Naive thymus-derived CD4-positive, alpha-beta T cell (primary cell): ENCODE data around the gene NHP2. TPM values are rescaled to one million over a fixed set of nuclear protein-coding genes. Genes with fewer than 3 reads are reported as not detected.

Source experiments
- ATAC-seq: fragments of 150-1000 bp; cut with Tn5 transposase; 2 replicates; pipeline ENCODE4 v1.10.0; 2021; ENCODE audit warnings: mild to moderate bottlenecking, moderate library complexity
- CTCF ChIA-PET: fragments of 350-600 bp; sonication (Branson Sonifier 250); formaldehyde crosslinking; loops from one replicate; lab custom pipeline; 2021; ENCODE audit warnings: antibody characterized with exemption; lab: Charles Lee
- POLR2A ChIA-PET: fragments of 350-600 bp; sonication (Branson Sonifier 250); formaldehyde crosslinking; loops from one replicate; lab custom pipeline; 2021; ENCODE audit warnings: antibody characterized with exemption, inconsistent platforms; lab: Charles Lee
- DNase-seq, 9 donors: peaks; one replicate each; pipeline versions ENCODE4 v3.0.0 to v3.0.0-alpha.2; 2020 to 2022; ENCODE audit warnings: mixed read lengths in 1 of 9
- H3K27ac ChIP-seq: one replicate; pipeline ENCODE4 v1.7.0; 2013; ENCODE audit warnings: mild to moderate bottlenecking, low read depth, low read length, moderate library complexity
- H3K27me3 ChIP-seq, 2 donors: one replicate each; pipeline ENCODE4 v1.7.0; 2013; ENCODE audit warnings: low read length in 2 of 2, mild to moderate bottlenecking in 2 of 2, moderate library complexity in 2 of 2; ENCODE audit not compliant: control insufficient read depth in 2 of 2, insufficient read depth in 2 of 2
- H3K36me3 ChIP-seq, 3 experiments: 1 replicate in 2 of 3; 2 replicates in 1 of 3; pipeline ENCODE4 v1.7.0; 2013; ENCODE audit warnings: low read length in 3 of 3, mild to moderate bottlenecking in 3 of 3, moderate library complexity in 1 of 3; ENCODE audit not compliant: insufficient read depth in 3 of 3, control insufficient read depth in 2 of 3
- H3K4me1 ChIP-seq, 2 donors: one replicate each; pipeline ENCODE4 v1.7.0; 2013; ENCODE audit warnings: low read length in 2 of 2, mild to moderate bottlenecking in 2 of 2, moderate library complexity in 1 of 2; ENCODE audit not compliant: control insufficient read depth in 2 of 2, insufficient read depth in 2 of 2
- H3K4me3 ChIP-seq: 2 replicates; pipeline ENCODE4 v1.7.0; 2013; ENCODE audit warnings: mild to moderate bottlenecking, low read length
- H3K9me3 ChIP-seq, 3 experiments: 1 replicate in 2 of 3; 2 replicates in 1 of 3; pipeline ENCODE4 v1.7.0; 2013; ENCODE audit warnings: low read length in 3 of 3; ENCODE audit not compliant: control insufficient read depth in 2 of 3
- H3K27ac Mint-ChIP-seq, 9 donors: one replicate each; pipeline ENCODE4 v1.8.0; 2020 to 2022; ENCODE audit warnings: mixed read lengths in 9 of 9, mild to moderate bottlenecking in 8 of 9, moderate library complexity in 5 of 9, inconsistent platforms in 2 of 9
- H3K27me3 Mint-ChIP-seq, 5 donors: one replicate each; pipeline ENCODE4 v1.8.0; 2021 to 2022; ENCODE audit warnings: mixed read lengths in 5 of 5, mild to moderate bottlenecking in 1 of 5
- H3K36me3 Mint-ChIP-seq, 5 donors: one replicate each; pipeline ENCODE4 v1.8.0; 2020 to 2022; ENCODE audit warnings: mixed read lengths in 5 of 5, mild to moderate bottlenecking in 3 of 5, inconsistent platforms in 1 of 5
- H3K4me1 Mint-ChIP-seq, 7 donors: one replicate each; pipeline ENCODE4 v1.8.0; 2020 to 2022; ENCODE audit warnings: mixed read lengths in 7 of 7, mild to moderate bottlenecking in 3 of 7, inconsistent platforms in 1 of 7
- H3K4me3 Mint-ChIP-seq, 10 donors: one replicate each; pipeline ENCODE4 v1.8.0; 2020 to 2022; ENCODE audit warnings: mild to moderate bottlenecking in 10 of 10, mixed read lengths in 10 of 10, moderate library complexity in 6 of 10, inconsistent platforms in 2 of 10
- H3K9me3 Mint-ChIP-seq, 11 donors: one replicate each; pipeline ENCODE4 v1.8.0; 2020 to 2022; ENCODE audit warnings: mixed read lengths in 11 of 11, mild to moderate bottlenecking in 4 of 11, inconsistent platforms in 1 of 11, moderate library complexity in 1 of 11
- intact Hi-C, 2 donors: fragments of 100-400 bp; cut with micrococcal nuclease; formaldehyde crosslinking; loops; one replicate each; pipeline ENCODE4 v1.15.1; 2023
- polyA plus RNA-seq, 2 donors: library from polyadenylated mRNA; unstranded; fragments of 300-500 nt; fragmentation: Illumina TruSeq; gene quantifications; one replicate each; pipeline ENCODE4 v1.2.3, GENCODE V29; 2021
- total RNA-seq, 6 experiments: library from RNA in 5 of 6; stranded (reverse) in 5 of 6; gene quantifications; 1 replicate in 5 of 6; 2 replicates in 1 of 6; pipeline ENCODE4 v1.2.3 and lab custom pipeline; 2021 to 2026

NHP2 gene
- total and polyA plus RNA-seq, 7 experiments from 2014 or later = 50.5 to 231 (median 78.6) TPM

DNA sequence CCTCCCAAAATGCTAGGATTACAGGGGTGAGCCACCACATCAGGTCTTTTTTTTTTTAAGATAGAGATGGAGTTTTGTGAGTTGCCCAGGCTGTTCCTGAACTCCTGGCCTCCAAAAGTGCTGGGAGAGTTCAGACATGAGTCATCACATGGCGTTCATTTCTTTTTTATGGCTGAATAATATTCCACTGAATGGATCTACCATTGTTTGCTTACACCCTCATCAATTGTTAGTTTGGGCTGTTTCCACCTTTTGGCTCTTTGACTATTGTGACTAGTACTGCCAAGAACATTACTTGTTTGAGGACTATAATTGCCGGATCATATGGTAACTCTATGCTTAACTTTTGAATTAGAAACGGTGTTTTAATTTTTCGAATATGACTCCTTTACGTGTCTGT is 41.1 kb downstream of the NHP2 start:
- CTCF ChIA-PET = interaction anchor here (1.2 kb wide), 1 partner anchor 9 kb away, joined by 3 read pairs; no protein-coding TSS in a partner anchor
- no peak overlapping the region for H3K27ac ChIP-seq
- peak overlapping the region; percentile 82 to 96 (median 87) for H3K4me3 Mint-ChIP-seq

DNA sequence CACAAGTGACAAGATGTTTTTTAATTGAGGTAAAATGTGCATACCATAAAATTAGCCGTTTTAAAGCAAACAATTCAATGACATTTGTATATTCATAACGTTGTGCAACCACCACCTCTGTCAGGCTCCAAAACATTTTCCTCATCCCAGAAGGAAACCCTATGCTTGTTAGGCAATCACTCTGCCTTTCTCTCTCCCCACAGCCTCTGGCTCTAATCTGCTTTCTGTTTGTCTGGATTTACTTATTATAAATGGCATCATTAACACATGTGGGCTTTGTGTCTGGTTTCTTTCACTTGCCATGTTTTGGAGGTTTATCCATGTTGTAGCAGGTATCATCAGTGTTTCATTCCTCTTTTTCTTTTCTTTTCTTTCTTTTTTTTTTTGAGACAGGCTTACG is 41.8 kb downstream of the NHP2 start:
- Mint-ChIP-seq H3K27ac (no peak overlapping the region), H3K4me3 (no peak overlapping the region), H3K36me3 (peaks cover 0 to 7% (median 0%) of the 10 kb centered on the region in 5 donors), H3K27me3 (peaks cover 0 to 44% (median 6%) of the 10 kb centered on the region in 5 donors), H3K4me1 (peaks cover 18 to 42% (median 31%) of the 10 kb centered on the region in 7 donors), H3K9me3 (no peaks in the 10 kb centered on the region)
- intact Hi-C loops = loop anchor here (2.0 to 5.0 kb wide), 3 partner anchors 35 to 93 kb away; partner anchors contain the start of genes HNRNPAB (in 1 of the 2) and NHP2 (in 1 of the 2)
- no peak for ATAC-seq
- DNase-seq = no peak
- Histone ChIP-seq H3K36me3 (no peaks in the 10 kb centered on the region), H3K27me3 (no peaks in the 10 kb centered on the region), H3K27ac (no peak overlapping the region), H3K4me1 (peaks cover 29 to 30% of the 10 kb centered on the region in 2 donors), H3K9me3 (no peaks in the 10 kb centered on the region), H3K4me3 (no peak overlapping the region)
- ChIA-PET CTCF (interaction anchor here (1.2 kb wide), 1 partner anchor 9 kb away, joined by 3 read pairs; no protein-coding TSS in a partner anchor), POLR2A (interaction anchor here (0.6 to 1.5 kb wide), 2 partner anchors 23 to 42 kb away, joined by 3 read pairs; partner anchors contain the start of gene NHP2)

More for the DNA sequence above, 41.1 kb downstream of the NHP2 start:
- ATAC-seq (no peak), DNase-seq (no peak)
- Mint-ChIP-seq H3K27me3 (peaks cover 0 to 46% (median 8%) of the 10 kb centered on the region in 5 donors), H3K36me3 (peaks cover 0 to 8% (median 0%) of the 10 kb centered on the region in 5 donors), H3K27ac (peak overlapping the region in 3 of 9 donors; percentile 10 to 81 (median 64)), H3K4me1 (peaks cover 20 to 47% (median 34%) of the 10 kb centered on the region in 7 donors), H3K9me3 (no peaks in the 10 kb centered on the region)
- intact Hi-C loops = loop anchor here (2.0 to 5.0 kb wide), 3 partner anchors 35 to 92 kb away; partner anchors contain the start of genes HNRNPAB (in 1 of the 2) and NHP2 (in 1 of the 2)
- peaks cover 36% of the 10 kb centered on the region in 2 donors for H3K4me1 ChIP-seq
- POLR2A ChIA-PET = no interaction called here
- no peaks in the 10 kb centered on the region for H3K9me3 ChIP-seq
- no peaks in the 10 kb centered on the region for H3K27me3 ChIP-seq
- peak overlapping the region; percentile 34 for H3K4me3 ChIP-seq
- H3K36me3 ChIP-seq = no peaks in the 10 kb centered on the region

DNA sequence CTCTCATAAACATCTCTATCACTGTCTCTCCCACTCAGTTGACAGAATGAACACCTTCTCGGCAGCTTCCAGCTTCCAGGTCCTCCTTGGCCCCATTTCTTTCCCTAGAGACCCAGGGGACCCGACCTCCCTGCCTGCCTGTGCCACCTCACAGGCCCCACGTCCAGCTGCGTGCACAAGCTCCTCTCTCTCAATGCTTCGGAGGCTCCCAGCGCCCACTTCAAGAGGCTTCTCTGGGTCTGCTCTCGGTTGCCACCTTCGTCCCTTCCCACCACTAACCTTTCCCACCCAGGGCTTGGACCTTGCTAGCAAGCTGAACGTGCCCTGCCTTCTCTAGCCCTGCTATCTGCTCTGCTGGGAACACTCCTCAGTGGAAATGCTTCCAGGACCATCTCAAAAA is 43.2 kb downstream of the NHP2 start:
- H3K27ac Mint-ChIP-seq = peak overlapping the region in 2 of 9 donors; percentile 11 to 12
- H3K4me3 Mint-ChIP-seq = peak overlapping the region in 1 of 10 donors; percentile 29
- no peaks in the 10 kb centered on the region for H3K27me3 ChIP-seq
- no peaks in the 10 kb centered on the region for H3K9me3 ChIP-seq
- no peak overlapping the region for H3K27ac ChIP-seq
- DNase-seq (no peak), ATAC-seq (no peak)
- H3K9me3 Mint-ChIP-seq = no peaks in the 10 kb centered on the region
- H3K4me1 ChIP-seq = peaks cover 15 to 16% of the 10 kb centered on the region in 2 donors
- H3K27me3 Mint-ChIP-seq = peaks cover 0 to 34% (median 0%) of the 10 kb centered on the region in 5 donors
- peaks cover 0 to 5% (median 0%) of the 10 kb centered on the region in 5 donors for H3K36me3 Mint-ChIP-seq
- H3K36me3 ChIP-seq = no peaks in the 10 kb centered on the region
- CTCF ChIA-PET = interaction anchor here (0.7 to 1.1 kb wide), 3 partner anchors 9 to 38 kb away, joined by 3 to 4 read pairs (median 4); no protein-coding TSS in a partner anchor
- intact Hi-C loops = loop anchor here in 1 of 2 donors (5.0 kb wide), 2 partner anchors 33 to 42 kb away; partner anchors contain the start of gene NHP2
- peaks cover 10 to 29% (median 17%) of the 10 kb centered on the region in 7 donors for H3K4me1 Mint-ChIP-seq
- no peak overlapping the region for H3K4me3 ChIP-seq
- POLR2A ChIA-PET = interaction anchor here (0.6 to 1.6 kb wide), 3 partner anchors 11 to 25 kb away, joined by 3 to 5 read pairs (median 3); no protein-coding TSS in a partner anchor

DNA sequence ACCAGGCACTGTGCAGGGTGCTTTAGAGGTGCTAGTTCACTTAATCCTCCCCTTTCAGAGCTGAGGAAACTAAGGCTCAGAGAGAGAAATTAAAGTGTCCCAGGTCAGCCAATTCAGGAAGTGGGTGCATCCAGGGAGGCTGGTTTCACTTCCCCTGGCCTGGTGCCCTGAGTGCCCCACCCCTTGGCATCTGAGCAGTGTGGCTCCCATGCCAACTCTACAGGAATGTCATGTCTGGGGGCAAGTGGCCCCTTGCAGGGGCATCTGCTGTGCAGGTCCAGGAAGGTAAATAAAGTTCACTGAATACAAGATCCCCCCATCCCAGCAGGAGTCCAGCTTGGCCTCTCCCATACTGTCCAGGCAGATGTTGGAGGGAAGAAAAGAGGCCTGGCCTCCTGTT is 44.7 kb downstream of the NHP2 start:
- no peak overlapping the region for H3K4me3 Mint-ChIP-seq
- ChIA-PET CTCF (interaction anchor here (0.7 kb wide), 1 partner anchor 53 kb away, joined by 3 read pairs; no protein-coding TSS in a partner anchor), POLR2A (no interaction called here)
- no peaks in the 10 kb centered on the region for H3K9me3 Mint-ChIP-seq
- no peak for ATAC-seq
- Histone ChIP-seq H3K36me3 (no peaks in the 10 kb centered on the region), H3K4me3 (no peak overlapping the region), H3K27ac (no peak overlapping the region), H3K4me1 (peaks cover 0 to under 1% of the 10 kb centered on the region in 2 donors), H3K9me3 (no peaks in the 10 kb centered on the region), H3K27me3 (no peaks in the 10 kb centered on the region)
- intact Hi-C loops = no loop called here
- no peak overlapping the region for H3K27ac Mint-ChIP-seq
- H3K27me3 Mint-ChIP-seq = peaks cover 0 to 22% (median 0%) of the 10 kb centered on the region in 5 donors
- DNase-seq = no peak
- peaks cover 9 to 17% (median 14%) of the 10 kb centered on the region in 7 donors for H3K4me1 Mint-ChIP-seq
- H3K36me3 Mint-ChIP-seq = peaks cover 0 to 5% (median 0%) of the 10 kb centered on the region in 5 donors

DNA sequence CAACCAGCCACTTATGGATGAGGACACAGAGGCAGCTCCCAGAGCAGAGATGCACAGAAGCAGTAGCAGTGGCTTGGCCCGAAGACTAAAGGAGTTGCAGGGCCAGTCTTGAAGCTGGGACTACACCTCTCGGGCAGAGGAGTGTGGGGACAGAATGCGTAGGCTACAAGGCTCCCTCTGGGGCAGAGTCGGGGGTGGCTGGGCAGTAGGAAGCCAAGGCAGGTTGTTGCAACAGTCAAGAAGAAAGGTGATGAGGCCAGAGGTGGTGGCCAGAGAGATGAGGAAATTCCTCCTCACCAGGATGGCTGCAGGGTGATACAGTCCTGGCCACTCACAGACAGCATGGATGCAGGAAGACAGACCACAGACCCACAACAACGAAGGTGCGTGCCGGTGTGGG is 45.2 kb downstream of the NHP2 start:
- no peak overlapping the region for H3K4me3 ChIP-seq
- Mint-ChIP-seq H3K4me1 (peaks cover 11 to 22% (median 16%) of the 10 kb centered on the region in 7 donors), H3K27ac (no peak overlapping the region), H3K27me3 (peaks cover 0 to 22% (median 0%) of the 10 kb centered on the region in 5 donors), H3K4me3 (no peak overlapping the region), H3K36me3 (peaks cover 0 to 5% (median 0%) of the 10 kb centered on the region in 5 donors), H3K9me3 (no peaks in the 10 kb centered on the region)
- intact Hi-C loops = no loop called here
- H3K4me1 ChIP-seq = no peaks in the 10 kb centered on the region
- no peaks in the 10 kb centered on the region for H3K27me3 ChIP-seq
- ChIA-PET POLR2A (interaction anchor here (0.5 kb wide), 1 partner anchor 1112 kb away, joined by 3 read pairs; no protein-coding TSS in a partner anchor), CTCF (no interaction called here)
- H3K27ac ChIP-seq = no peak overlapping the region
- ATAC-seq (no peak), DNase-seq (no peak)
- no peaks in the 10 kb centered on the region for H3K9me3 ChIP-seq
- no peaks in the 10 kb centered on the region for H3K36me3 ChIP-seq

DNA sequence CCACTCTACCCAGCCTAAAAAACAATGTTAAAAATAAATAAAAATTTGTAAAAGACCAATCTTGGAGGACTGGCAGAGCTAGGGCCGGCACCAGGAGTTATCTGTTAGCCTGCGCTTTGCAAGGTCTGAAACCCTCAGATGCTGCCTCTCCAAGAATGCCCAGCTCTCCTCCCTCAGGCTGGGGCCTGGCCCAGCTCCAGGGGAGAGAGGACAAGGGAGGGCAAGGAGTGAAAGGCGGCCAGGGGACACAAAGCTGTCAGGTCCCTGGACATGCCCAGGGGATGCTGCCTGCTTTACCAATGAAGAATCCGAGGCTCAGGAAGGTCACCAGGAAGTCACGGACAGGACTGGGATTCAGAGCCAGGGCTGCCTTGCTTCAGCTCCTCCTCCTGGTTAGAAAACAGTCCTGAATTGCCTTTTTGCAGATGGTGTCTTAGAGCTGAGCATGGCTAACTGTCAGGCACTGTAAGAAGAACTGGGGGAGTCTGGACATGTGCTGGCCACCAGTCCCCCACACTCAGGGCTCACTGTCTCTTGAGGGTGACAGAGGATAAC is 45.9 kb downstream of the NHP2 start:
- Mint-ChIP-seq H3K4me3 (no peak overlapping the region), H3K27ac (no peak overlapping the region), H3K4me1 (peaks cover 10 to 19% (median 14%) of the 10 kb centered on the region in 7 donors)

More for the DNA sequence above, 45.9 kb downstream of the NHP2 start:
- no peaks in the 10 kb centered on the region for H3K9me3 ChIP-seq
- peaks cover 0 to 20% (median 0%) of the 10 kb centered on the region in 5 donors for H3K27me3 Mint-ChIP-seq
- no peaks in the 10 kb centered on the region for H3K9me3 Mint-ChIP-seq
- intact Hi-C loops = no loop called here
- H3K36me3 ChIP-seq = no peaks in the 10 kb centered on the region
- POLR2A ChIA-PET = interaction anchor here (0.5 to 1.3 kb wide), 2 partner anchors 10 to 1113 kb away, joined by 3 read pairs; no protein-coding TSS in a partner anchor
- ATAC-seq (no peak), DNase-seq (no peak)
- no peaks in the 10 kb centered on the region for H3K27me3 ChIP-seq
- H3K4me1 ChIP-seq = no peaks in the 10 kb centered on the region
- CTCF ChIA-PET = no interaction called here
- no peak overlapping the region for H3K27ac ChIP-seq
- H3K36me3 Mint-ChIP-seq = peaks cover 0 to 3% (median 0%) of the 10 kb centered on the region in 5 donors
- no peak overlapping the region for H3K4me3 ChIP-seq
